ENCODE measurements around the gene RAB11FIP4. TPM values are rescaled to one million over a fixed set of nuclear protein-coding genes. Genes with fewer than 3 reads are reported as not detected.

The RAB11FIP4 gene
- total RNA-seq, 1 donor from 2014 or later: 103 TPM

GRCh38 chr17:31523862-31524730 lies 132.6 kb downstream of the RAB11FIP4 start:
- H3K27me3 Mint-ChIP-seq (ENCODE audit: unreplicated experiment): peaks cover 2% of the 10 kb centered on the region
- H3K27ac Mint-ChIP-seq (ENCODE audit: unreplicated experiment): no peak overlapping the region
- H3K4me1 Mint-ChIP-seq (ENCODE audit: low read depth, unreplicated experiment): no peaks in the 10 kb centered on the region
- no peak overlapping the region for H3K4me3 Mint-ChIP-seq (ENCODE audit: unreplicated experiment)
- H3K36me3 Mint-ChIP-seq (ENCODE audit: unreplicated experiment): no peaks in the 10 kb centered on the region
- DNase-seq: peak; percentile 22
- peaks cover 3% of the 10 kb centered on the region for H3K9me3 Mint-ChIP-seq (ENCODE audit: unreplicated experiment)
- no peak for TF ChIP-seq CTCF (IDR thresholded peaks at IDR 0.05; ENCODE audit: partially characterized antibody, unreplicated experiment)

GRCh38 chr17:31524926-31525800 lies 133.7 kb downstream of the RAB11FIP4 start:
- Mint-ChIP-seq H3K27ac (ENCODE audit: unreplicated experiment) (no peak overlapping the region), H3K4me3 (ENCODE audit: unreplicated experiment) (no peak overlapping the region), H3K36me3 (ENCODE audit: unreplicated experiment) (no peaks in the 10 kb centered on the region), H3K4me1 (ENCODE audit: low read depth, unreplicated experiment) (no peaks in the 10 kb centered on the region), H3K9me3 (ENCODE audit: unreplicated experiment) (peaks cover 3% of the 10 kb centered on the region), H3K27me3 (ENCODE audit: unreplicated experiment) (no peaks in the 10 kb centered on the region)
- peak; percentile 89 for TF ChIP-seq CTCF (IDR thresholded peaks at IDR 0.05; ENCODE audit: partially characterized antibody, unreplicated experiment)
- peak; percentile 95 for DNase-seq

DNA sequence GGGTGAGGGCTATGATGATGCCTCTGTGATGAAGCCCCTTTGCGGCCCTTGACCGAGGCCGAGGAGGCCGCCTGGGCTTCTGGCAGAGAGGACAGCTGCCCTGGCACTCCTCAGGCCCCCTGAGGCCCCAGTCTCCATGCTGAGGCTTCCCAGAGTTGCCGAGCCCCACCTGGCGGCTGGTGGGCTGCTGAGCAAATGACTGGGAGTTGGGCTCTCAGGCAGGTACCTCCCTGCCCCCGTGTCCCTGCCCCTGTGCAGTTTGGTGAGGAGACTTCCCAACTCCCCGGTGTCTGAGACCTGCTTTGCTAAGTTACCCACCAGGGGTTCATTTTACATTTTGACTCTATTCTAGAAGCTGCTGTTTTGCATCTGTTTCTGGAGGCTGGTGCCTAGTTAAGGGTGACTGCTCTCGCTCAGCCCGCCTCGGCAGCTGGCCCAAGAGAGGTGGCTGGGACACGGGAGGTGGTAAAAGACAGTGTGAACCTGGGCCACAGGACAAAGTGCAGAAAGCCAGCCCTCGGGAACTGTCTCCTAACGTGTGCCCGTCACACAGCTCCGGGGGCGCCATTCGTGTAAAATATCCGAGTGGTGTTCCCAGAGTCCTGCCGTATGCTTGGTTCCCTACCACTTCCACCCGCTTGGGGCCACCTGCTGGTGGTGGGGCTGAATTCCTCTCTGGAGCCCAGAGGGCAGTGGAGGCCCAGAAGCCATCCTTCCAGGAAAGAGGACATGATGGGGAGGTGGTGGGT lies 134.5 kb downstream of the RAB11FIP4 start:
- Mint-ChIP-seq H3K27ac (ENCODE audit: unreplicated experiment) (no peak overlapping the region), H3K36me3 (ENCODE audit: unreplicated experiment) (no peaks in the 10 kb centered on the region), H3K27me3 (ENCODE audit: unreplicated experiment) (no peaks in the 10 kb centered on the region), H3K4me3 (ENCODE audit: unreplicated experiment) (no peak overlapping the region), H3K4me1 (ENCODE audit: low read depth, unreplicated experiment) (no peaks in the 10 kb centered on the region), H3K9me3 (ENCODE audit: unreplicated experiment) (peaks cover 3% of the 10 kb centered on the region)
- peak; percentile 39 for DNase-seq
- no peak for TF ChIP-seq CTCF (IDR thresholded peaks at IDR 0.05; ENCODE audit: partially characterized antibody, unreplicated experiment)

DNA sequence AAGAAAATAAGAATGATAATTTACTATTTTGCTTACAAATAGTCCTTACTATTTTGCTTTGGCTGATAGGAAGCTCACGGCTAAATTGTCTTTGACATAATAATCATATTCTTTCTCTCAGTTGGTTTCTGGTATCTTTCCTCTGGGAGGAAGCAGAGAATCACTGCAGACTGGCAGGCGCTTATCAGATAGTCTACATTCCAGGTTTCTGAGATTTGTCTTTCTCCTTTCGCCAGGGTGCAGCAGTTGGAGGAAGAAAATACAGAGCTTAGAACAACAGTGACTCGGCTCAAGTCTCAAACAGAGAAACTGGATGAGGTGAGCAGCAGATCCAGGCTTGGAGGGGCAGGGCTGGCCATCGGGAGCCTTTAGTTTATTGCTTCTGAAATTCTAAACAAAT lies 136.1 kb downstream of the RAB11FIP4 start:
- no peak for TF ChIP-seq CTCF (IDR thresholded peaks at IDR 0.05; ENCODE audit: partially characterized antibody, unreplicated experiment)
- H3K27ac Mint-ChIP-seq (ENCODE audit: unreplicated experiment): no peak overlapping the region
- no peak overlapping the region for H3K4me3 Mint-ChIP-seq (ENCODE audit: unreplicated experiment)
- H3K4me1 Mint-ChIP-seq (ENCODE audit: low read depth, unreplicated experiment): no peaks in the 10 kb centered on the region
- H3K36me3 Mint-ChIP-seq (ENCODE audit: unreplicated experiment): no peaks in the 10 kb centered on the region
- H3K27me3 Mint-ChIP-seq (ENCODE audit: unreplicated experiment): no peaks in the 10 kb centered on the region
- H3K9me3 Mint-ChIP-seq (ENCODE audit: unreplicated experiment): peaks cover 3% of the 10 kb centered on the region
- DNase-seq: peak; percentile 2

Measured in glutamatergic neuron (in vitro differentiated cells).